K562 (cell line): ENCODE measurements around the gene RARRES2. TPM values are rescaled to one million over a fixed set of nuclear protein-coding genes. Genes with fewer than 3 reads are reported as not detected.
A peak's percentile ranks its signal among the peaks of the same experiment; 100 is the strongest.

Source experiments
- BRCA1 ChIP-seq, 2 experiments: fragments of 450-650 bp in 1 of 2; sonication (generic) in 1 of 2; formaldehyde crosslinking in 1 of 2; IDR thresholded peaks; 2 replicates each; pipeline versions ENCODE4 v1.5.0 to v1.6.1; 2017 to 2020; ENCODE audit warnings: mild to moderate bottlenecking in 1 of 2, missing genetic modification reagents in 1 of 2
- CAMTA2 ChIP-seq: fragments of 250-450 bp; sonication (Bioruptor Pico); conservative IDR thresholded peaks from 2 replicates; pipeline ENCODE4 v1.5.1; 2022
- E2F6 ChIP-seq, 2 experiments: IDR thresholded peaks; 2 replicates each; pipeline ENCODE4 v1.6.1; 2011; ENCODE audit warnings: borderline replicate concordance in 1 of 2, control low read depth in 1 of 2, low read depth in 1 of 2, low read length in 1 of 2, mild to moderate bottlenecking in 1 of 2, mixed read lengths in 1 of 2, moderate library complexity in 1 of 2; ENCODE audit not compliant: insufficient read depth in 1 of 2, insufficient read length in 1 of 2, poor library complexity in 1 of 2, severe bottlenecking in 1 of 2; ENCODE audit errors: extremely low read depth in 1 of 2
- ETV1 ChIP-seq: fragments of 450-650 bp; conservative IDR thresholded peaks from 2 replicates; pipeline ENCODE4 v1.6.1; 2016; ENCODE audit warnings: missing genetic modification characterization, control low read depth, low read depth, missing compliant biosample characterization
- IRF9 ChIP-seq: fragments of 450-650 bp; IDR thresholded peaks from 2 replicates; pipeline ENCODE4 v1.6.1; 2016; ENCODE audit warnings: missing biosample characterization, missing genetic modification characterization
- MITF ChIP-seq: IDR thresholded peaks from 2 replicates; pipeline ENCODE4 v1.6.1; 2014; ENCODE audit warnings: antibody characterized with exemption
- NFXL1 ChIP-seq: fragments of 450-650 bp; formaldehyde crosslinking; IDR thresholded peaks from 2 replicates; pipeline ENCODE4 v1.4.0; 2021; ENCODE audit warnings: mild to moderate bottlenecking
- PHB ChIP-seq: fragments of 250-450 bp; sonication (Bioruptor Pico); IDR thresholded peaks from 2 replicates; pipeline ENCODE4 v1.5.0; 2021
- SRSF1 ChIP-seq: fragments of 200-400 bp; formaldehyde crosslinking; IDR thresholded peaks from 2 replicates; pipeline ENCODE4 v1.6.1; 2017; ENCODE audit warnings: mild to moderate bottlenecking, low read depth, low read length, moderate library complexity
- TFAP4 ChIP-seq: sonication (generic); formaldehyde crosslinking; IDR thresholded peaks from 2 replicates; pipeline ENCODE4 v1.8.0; 2022; ENCODE audit warnings: missing genetic modification reagents, mild to moderate bottlenecking, moderate library complexity, borderline replicate concordance
- TFE3 ChIP-seq: fragments of 450-650 bp; formaldehyde crosslinking; IDR thresholded peaks from 2 replicates; pipeline ENCODE4 v1.4.0; 2020; ENCODE audit warnings: mild to moderate bottlenecking, mixed read lengths
- YBX1 ChIP-seq: fragments of 450-650 bp; IDR thresholded peaks from 2 replicates; pipeline ENCODE4 v1.7.1; 2016; ENCODE audit warnings: mild to moderate bottlenecking
- ZBTB43 ChIP-seq: sonication (generic); formaldehyde crosslinking; IDR thresholded peaks from 2 replicates; pipeline ENCODE4 v1.8.0; 2023; ENCODE audit warnings: mild to moderate bottlenecking, missing genetic modification reagents
- ZC3H4 ChIP-seq: sonication (generic); formaldehyde crosslinking; IDR thresholded peaks from 2 replicates; pipeline ENCODE4 v1.9.0; 2021; ENCODE audit warnings: missing genetic modification reagents, borderline replicate concordance
- ZNF134 ChIP-seq: fragments of 250-450 bp; sonication (Bioruptor Pico); conservative IDR thresholded peaks from 2 replicates; pipeline ENCODE4 v1.4.0; 2020
- ZNF143 ChIP-seq: sonication (generic); formaldehyde crosslinking; IDR thresholded peaks from 2 replicates; pipeline ENCODE4 v1.9.0; 2022; ENCODE audit warnings: mild to moderate bottlenecking, missing genetic modification reagents
- ZNF184 ChIP-seq: sonication (generic); formaldehyde crosslinking; IDR thresholded peaks from 2 replicates; pipeline ENCODE4 v1.5.0; 2020; ENCODE audit warnings: missing genetic modification reagents
- ZNF232 ChIP-seq: sonication (generic); formaldehyde crosslinking; IDR thresholded peaks from 2 replicates; pipeline ENCODE4 v1.8.0; 2022; ENCODE audit warnings: mild to moderate bottlenecking, missing genetic modification reagents
- ZNF324 ChIP-seq: fragments of 250-450 bp; sonication (Bioruptor Pico); IDR thresholded peaks from 2 replicates; pipeline ENCODE4 v1.4.0; 2020; ENCODE audit warnings: mild to moderate bottlenecking
- ZNF699 ChIP-seq: fragments of 250-450 bp; sonication (Bioruptor Pico); IDR thresholded peaks from 2 replicates; pipeline ENCODE4 v1.8.0; 2021; ENCODE audit warnings: mild to moderate bottlenecking, moderate library complexity; ENCODE audit not compliant: insufficient replicate concordance
- polyA plus RNA-seq, 8 experiments: library from polyadenylated mRNA; depleted of rRNA in 4 of 8; stranded (reverse) in 5 of 8; unstranded in 3 of 8; fragments of >200 nt; fragmentation: Nextera tagmentation in 2 of 8; fragmentation: Illumina TruSeq in 1 of 8; extraction: Ambion mirVana in 2 of 8; extraction: Trizol in 1 of 8; gene quantifications; 2 replicates each; pipeline versions ENCODE4 v1.2.1 to v1.2.3, GENCODE V29; 2011 to 2014; ENCODE audit warnings: inconsistent platforms in 1 of 8, missing spikeins in 1 of 8
- total RNA-seq, 7 experiments: library from RNA; depleted of rRNA in 6 of 7; stranded (reverse); fragments of >200 nt in 6 of 7; fragmentation: Illumina TruSeq in 2 of 7; extraction: Trizol in 2 of 7; gene quantifications; 2 replicates each; pipeline versions ENCODE4 v1.2.1 to v1.2.3, GENCODE V29; 2011 to 2021; ENCODE audit warnings: low replicate concordance in 1 of 7

Gene RARRES2
- total and polyA plus RNA-seq, 9 of the 15 experiments (the other 6 are each of a cell fraction or from before 2014, with no cell fraction given), result 0.11 to 1.7 (median 0.23) TPM; not detected in 6

- TF ChIP-seq TFE3 (peak; percentile 90), BRCA1 (IDR thresholded peaks at IDR 0.05) (no peak), BRCA1 (CRISPR knock-in tag; IDR thresholded peaks at IDR 0.05) (no peak), NFXL1 (CRISPR knock-in tag) (no peak), ZNF134 (peak; percentile 58), ZNF143 (peak; percentile 31; the same call in 1 of the 2 replicates), ZNF324 (no peak), ZNF232 (peak; percentile 96), TFAP4 (CRISPR knock-in tag) (peak; percentile 72; the same call in 1 of the 2 replicates), PHB (no peak), E2F6 (IDR thresholded peaks at IDR 0.05; ENCODE audit: borderline replicate concordance in 1 of 2, extremely low read depth in 1 of 2, insufficient read depth in 1 of 2, insufficient read length in 1 of 2, low read depth in 1 of 2, low read length in 1 of 2, poor library complexity in 1 of 2, severe bottlenecking in 1 of 2) (peak; percentile 93 to 96), YBX1 (no peak), CAMTA2 (no peak), MITF (peak; percentile 87), ZBTB43 (CRISPR knock-in tag) (peak; percentile 94), IRF9 (tag) (no peak), SRSF1 (no peak), ETV1 (tag) (no peak), ZNF184 (CRISPR knock-in tag) (no peak), ZC3H4 (CRISPR knock-in tag) (no peak), ZNF699 (CRISPR knock-in tag) (no peak)
Measured at GRCh38 chr7:150368096-150368883, 26.9 kb upstream of the RARRES2 start, which contains the start of gene REPIN1 (continued).
